GM21390 (cell line): ENCODE results near the gene CLHC1.
"Not testable (repeated sequence)": the region's sequence is repeated elsewhere in the genome, so short reads cannot be mapped to it uniquely, and the experiment has no call there.

Source experiments
- ATAC-seq: cut with Tn5 transposase; IDR thresholded peaks from one replicate; pipeline ENCODE4 v1.9.1; 2021; ENCODE audit not compliant: unreplicated experiment

The CLHC1 gene

DNA sequence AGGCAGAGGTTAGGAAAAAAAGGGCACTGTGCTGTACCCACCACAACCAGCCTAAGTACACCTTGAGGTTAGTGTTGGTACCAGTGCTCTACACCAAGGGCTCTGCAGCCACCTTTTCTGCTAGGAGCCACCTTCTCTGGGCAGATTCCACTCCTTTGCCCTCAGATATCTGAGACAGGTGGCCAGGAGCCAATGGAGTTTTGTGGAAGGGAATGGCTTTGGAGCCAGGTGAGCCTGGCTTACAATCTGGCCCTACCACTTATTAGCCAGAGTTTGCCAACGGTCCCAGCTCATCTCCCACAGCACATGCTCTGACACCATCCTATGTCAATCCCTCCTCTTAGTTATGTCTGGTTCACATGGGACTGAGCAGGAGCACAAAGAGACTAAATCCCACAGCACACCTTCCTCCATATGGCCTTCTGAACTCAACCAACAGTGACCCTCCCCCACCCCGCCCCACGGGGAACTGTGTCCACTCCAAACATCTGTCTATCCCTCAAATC lies 77.5 kb downstream of the CLHC1 start:
- no peak for ATAC-seq

DNA sequence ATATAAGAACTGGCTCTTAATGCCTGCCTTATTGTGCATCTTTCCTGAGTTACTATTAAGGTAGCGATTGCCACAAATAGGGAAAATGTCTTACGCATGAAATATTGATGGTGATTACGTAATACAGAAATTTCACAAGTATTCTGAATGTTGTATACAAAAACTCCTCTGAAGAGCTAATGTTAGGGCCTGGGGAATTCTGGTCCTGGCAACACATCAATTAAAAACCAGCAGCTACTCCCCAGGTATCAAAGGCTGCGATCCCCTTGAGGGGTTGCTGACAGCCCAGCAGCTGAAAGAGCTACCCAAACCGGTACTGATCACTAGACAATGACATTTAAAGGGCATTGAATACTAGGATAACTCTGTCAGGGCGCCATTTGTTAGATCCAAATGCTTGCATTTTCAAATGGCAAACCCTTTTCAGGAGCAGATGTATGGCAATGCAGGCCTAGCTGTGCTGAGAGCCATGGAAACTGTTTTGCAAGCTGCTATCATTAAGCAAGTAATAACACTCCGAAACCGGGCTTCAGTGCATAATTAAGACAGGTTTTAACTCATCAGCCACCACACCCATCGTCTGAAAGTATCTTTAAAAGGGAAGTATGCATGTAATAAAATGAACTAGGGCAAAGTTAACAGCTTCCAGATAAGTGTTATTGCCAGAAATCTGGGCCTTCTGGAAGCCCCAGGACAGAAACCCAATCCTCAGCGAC lies 78.4 kb downstream of the CLHC1 start:
- peak; percentile 36 for ATAC-seq

DNA sequence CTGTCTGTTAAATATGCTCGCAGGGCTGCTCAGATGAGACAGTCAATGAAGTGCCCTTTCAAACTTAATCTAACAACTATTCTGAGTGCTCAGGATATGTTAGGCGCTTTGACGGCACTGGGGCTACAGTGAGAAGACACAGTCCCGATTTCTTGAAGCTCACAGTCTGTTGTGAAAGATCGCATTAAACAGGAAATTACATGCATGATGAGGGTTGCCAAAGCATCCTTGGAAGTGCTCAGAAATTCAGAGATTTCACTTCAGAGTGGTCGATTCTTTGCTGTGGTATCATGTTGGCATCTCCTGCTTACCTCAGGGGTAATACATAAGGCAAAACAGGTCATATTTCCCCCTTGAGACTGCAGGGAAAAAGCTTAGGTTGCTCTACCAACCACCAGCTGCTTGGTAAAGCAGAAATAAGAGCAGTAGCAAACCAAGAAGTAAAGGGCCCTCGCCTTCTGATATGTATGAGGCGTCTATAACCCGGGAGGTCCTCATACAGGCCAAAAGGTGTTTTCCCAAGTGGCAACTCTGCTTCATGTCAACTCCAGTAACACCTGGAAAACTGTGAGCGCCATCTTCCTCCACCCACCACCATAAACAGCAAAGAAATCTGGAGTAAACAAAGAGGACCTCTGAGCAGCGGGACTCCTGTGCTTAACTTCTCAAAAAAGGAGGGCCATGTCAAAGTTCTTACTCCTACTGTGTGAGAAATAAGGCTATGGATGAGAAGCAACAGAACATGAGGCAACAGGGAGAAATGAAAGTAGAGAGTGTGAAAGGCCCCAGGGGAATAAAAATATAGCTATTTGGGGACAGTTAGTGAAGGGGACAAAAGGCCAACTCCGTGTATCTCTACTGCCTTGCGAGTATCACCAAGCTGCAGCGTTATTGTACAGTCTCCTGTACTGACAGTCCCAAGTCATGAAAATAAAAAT lies 79.3 kb downstream of the CLHC1 start:
- ATAC-seq: no peak

DNA sequence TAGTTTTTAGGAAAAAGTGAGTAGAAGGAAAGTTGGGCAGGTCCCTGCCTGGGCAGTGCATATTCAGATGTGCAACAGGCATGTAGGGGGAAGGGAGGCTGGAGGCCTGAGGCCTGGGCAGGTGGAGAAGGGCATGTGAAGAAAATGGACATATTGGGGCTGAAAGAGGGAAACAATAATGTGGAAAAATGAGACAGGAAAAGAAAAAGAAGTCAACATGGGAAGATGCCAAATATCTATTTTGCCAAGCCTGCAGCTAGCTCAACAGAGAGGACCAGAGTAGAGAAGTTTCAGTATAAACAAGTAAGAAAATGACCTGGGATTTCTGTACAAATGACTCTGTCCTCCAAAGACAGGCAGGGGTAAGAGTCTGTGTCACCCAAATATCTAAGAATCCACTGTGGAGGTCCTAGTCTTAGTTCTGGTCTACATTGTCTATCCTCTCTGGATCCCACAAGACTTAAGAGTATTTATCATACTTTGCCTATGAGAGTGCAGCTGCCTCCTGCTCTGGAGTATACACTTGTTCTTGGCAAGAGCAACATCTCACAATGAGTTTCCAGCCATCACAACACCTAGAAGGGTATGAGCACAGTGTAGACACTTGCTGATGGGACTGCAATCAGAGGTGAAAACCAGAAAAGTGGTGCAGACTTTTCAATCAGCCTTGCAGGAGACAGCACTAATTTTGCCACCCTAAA lies 80.2 kb downstream of the CLHC1 start:
- no peak for ATAC-seq

DNA sequence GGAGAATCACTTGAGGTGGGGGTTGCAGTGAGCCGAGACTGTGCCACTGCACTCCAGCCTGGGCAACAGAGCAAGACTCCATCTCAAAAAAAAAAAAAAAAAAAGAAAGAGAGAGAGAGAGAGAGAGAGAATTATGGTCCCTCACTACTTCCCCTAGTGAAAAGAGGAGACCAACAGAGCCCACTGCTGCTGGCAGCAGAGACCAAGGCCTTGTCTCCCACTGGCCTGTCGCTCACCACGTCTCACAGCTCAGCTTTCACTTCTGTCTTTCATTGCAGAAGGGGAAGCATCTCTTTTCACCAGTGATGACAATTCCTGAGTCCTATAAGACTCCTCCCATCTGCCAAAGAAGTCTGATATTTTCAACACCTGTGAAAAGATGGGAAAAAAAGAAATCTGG lies 81.3 kb downstream of the CLHC1 start:
- peak; percentile 81 for ATAC-seq

DNA sequence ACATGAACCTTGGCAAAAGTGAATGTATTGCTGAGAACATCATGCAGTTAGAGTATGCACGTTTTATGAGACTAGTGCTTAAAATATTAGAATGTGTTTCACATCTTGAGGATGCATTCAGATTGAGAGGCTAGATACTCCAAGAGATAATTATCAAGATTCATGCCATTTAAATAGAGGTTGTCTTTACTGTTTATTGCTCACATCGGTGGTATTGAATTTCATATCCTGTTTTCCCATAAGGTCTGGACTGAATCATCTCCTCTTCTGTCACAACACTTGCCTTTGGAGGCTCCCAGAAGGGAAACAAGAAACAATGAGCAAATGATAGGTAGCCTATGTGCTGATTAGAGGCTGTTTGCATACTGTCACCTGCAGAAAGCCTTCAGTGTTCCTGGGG lies 83.8 kb downstream of the CLHC1 start:
- ATAC-seq: no peak

DNA sequence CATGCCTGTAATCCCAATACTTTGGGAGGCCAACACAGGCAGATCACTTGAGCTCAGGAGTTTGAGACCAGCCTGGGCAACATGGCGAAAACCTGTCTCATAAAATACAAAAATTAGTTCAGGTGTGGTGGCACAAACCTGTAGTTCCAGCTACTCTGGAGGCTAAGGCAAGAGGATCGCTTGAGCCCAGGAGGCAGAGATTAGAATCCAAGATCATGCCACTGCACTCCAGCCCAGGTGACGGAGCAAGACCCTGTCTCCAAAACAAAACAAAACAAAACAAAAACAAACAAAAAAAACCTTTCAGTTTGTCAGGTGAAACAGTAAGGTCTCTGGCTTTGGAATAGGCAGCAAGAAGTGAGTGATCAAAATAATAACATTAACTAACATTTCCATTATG lies 84.6 kb downstream of the CLHC1 start:
- ATAC-seq: no peak

DNA sequence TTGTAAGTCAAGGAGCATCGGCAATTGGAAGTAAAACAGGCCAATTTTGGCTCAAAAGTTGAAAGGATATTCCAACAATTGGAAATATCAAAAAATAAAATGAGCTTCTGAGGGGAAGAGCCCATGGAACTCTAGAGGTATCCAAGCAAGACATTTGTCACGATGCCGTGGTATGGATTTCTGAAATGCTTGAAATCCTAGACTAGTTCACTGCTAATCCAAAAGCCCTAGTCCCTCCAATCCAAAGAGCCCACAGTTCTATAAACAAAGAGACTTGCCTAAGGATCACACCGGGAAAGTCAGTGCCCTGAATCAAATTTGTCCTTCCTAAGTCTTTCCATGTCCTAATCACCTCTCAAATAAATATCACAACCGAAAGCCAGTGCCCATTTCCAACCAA lies 85.1 kb downstream of the CLHC1 start:
- no peak for ATAC-seq

DNA sequence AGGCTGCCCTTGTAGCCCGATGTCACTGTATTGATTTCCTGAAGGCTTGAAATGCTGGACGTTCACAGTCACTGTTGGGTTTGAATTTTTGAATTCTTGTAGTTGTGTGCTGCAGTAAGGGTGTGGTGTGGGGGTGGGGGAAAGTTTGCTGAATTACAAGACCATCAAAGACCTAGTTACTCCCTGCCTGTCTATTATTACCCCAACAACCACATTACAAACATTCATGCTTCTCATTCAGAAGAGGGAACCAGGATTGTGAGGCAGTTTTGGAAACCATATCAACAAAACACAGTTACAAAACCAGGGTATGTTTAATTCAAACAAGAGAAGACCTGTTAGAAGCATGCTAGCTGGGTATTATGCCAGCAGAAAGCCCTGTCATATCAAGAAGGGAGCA lies 85.8 kb downstream of the CLHC1 start:
- no peak for ATAC-seq

DNA sequence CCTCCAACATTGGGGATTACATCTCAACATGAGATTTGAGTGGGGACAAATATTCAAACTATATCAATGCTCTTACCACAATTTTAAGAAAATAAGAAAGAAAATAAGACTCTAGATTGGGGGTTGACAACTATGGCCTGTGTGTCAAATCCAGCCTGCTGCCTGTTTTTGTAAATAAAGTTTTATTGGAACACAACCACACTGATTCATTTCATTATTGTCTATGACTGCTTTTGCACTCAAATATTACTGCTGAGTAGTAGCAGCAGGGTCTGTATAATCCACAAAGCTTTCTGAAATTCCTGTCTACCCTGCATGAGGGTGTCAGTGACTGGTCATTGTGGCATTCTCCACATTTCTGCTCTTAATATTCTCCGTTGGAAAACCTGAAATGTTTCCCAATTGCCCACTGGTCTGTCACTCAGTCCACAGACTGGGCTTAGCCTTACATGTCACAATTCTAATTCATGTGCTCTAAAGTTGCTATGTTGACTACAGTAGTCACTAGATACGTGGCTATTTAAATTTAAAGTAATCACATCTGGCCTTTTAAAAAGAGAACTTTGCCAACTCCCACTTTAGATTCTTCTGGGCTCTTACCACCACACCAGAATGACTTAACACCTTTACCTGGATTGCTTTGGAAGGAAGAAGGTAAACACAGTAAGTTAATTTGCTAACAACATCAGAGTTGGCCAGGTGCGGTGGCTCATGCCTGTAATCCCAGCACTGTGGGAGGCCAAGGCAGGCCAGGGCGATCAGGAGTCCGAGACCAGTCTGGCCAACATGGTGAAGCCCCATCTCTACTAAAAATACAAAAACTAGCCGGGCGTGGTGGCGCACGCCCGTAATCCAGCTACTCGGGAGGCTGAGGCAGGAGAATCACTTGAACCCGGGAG lies 86.9 kb downstream of the CLHC1 start:
- no peak for ATAC-seq

DNA sequence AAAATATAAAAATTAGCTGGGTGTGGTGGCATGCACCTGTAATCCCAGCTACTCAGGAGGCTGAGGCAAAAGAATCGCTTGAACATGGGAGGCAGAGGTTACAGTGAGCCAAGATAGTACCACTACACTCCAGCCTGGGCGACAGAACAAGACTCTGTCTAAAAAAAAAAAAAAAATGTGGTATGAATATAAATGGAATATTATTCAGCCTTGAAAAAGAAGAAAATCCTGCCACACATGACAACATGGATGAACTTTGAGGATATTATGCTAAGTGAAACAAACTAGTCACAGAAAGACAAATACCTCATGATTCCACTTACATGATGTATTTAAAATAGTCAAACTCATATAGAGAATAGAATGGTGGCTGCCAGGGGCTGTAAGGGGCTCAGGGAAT lies 88.4 kb downstream of the CLHC1 start:
- not testable (repeated sequence) for ATAC-seq

DNA sequence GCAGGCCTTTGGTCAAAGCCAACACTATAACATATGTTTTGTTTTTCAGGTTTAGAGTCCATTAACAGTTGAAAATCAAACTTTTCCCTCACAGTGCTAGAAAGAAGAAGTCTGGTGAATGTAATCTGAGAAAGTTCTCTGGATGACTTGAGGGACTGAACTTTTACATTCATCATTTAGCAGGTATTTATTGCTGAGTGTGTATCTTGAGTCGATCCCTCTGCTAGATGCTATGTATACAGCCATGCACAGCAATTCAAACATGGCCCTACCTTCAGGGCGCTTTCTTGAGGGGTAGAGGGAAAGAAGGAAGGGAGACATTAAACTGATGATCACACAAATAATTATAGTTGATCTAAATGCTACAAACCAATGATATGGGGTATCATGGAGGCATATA lies 89.6 kb downstream of the CLHC1 start:
- ATAC-seq: no peak

DNA sequence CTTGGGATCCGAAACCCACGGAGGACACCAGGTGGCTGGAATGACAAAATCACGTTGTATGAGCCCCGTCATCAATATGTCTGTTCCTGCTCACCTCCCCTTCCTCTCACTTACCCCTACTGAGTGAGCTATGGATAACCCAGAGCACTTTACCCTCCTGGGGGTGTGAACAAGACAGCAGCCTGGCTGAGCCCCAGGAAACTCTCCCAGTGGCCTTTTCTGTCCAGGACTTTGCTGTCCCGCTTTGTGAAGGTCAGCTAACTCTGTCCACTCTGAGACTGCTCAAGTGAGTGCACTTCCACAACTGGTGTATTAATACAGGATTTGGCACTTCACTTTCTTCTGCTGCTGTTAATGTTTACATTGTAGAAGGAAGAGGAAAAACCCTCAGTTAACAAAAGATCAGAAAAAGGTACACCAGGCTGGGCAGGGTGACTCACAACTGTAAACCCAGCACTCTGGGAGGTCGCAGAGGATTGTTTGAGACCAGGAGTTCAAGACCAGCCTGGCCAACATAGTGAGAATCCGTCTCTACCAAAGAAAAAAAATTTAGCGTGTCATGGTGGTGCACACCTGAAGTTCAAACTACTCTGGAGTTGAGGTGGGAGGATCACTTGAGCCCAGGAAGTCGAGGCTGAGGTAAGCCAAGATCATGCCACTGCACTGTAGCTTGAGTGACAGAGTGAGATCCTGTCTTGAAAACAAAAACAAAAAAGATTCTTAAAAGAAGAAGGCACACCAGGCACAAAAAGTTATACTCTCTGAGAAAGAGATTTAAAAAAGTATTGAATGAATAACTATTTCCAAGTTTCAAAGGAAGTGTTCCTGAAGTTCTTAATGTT lies 90.3 kb downstream of the CLHC1 start:
- ATAC-seq: no peak

DNA sequence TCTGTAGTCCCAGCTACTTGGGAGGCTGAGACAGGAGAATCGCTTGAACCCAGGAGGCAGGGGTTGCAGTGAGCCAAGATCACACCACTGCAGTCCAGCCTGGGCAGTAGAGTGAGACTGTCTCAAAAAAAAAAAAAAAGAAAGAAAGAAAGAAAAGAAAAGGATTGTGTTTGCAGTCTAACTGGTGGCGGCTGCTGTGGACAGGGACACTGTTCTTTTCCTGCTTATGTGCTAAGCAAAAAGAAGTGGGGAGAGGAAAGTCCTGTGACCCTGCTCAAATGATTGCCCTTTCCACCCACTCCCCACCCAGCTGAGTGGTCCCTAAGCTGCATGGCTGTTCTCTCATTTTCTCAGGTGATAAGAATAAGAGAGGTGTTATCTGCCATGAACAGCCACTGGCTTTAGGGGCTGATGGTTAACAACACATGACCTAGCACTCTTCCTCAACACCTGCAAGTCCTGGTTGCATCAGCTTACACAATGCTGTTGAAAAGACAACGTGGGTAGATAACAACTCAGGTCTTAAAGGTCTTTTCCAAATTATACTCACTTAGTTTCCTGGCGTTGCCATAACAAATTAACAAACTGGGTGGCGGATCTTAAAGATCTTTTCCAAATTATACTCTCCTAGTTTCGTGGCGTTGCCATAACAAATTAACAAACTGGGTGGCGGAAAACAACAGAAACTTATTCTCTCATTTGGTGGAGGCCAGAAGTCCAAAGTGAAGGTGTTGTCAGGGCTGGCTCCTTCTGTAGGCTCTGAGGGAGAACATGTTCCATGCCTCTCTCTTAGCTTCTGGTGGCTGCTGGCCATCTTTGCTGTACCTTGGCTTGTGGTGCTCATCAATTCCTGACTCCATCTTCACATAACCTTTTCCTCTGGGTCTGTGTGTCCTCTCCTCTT lies 91.5 kb downstream of the CLHC1 start:
- ATAC-seq: no peak

DNA sequence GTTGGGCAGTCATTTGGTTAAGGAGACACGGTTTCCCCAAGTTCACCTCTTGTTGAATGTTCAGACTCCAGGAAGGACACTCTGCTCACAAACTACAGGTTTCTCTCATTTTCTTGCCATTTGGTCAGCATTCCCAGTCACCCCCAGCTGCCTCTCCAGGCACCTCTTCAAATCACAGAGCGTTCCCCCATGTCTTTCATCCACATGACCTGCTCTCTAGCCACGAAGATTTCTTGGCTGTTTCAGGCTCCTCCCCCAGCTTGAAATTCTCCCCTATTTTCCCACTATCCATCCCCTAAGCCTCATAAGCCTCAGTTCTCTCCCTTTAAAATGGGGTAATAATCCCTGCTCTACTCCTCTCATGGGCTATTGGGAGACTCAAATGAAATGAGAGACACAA lies 92.8 kb downstream of the CLHC1 start:
- ATAC-seq: no peak

DNA sequence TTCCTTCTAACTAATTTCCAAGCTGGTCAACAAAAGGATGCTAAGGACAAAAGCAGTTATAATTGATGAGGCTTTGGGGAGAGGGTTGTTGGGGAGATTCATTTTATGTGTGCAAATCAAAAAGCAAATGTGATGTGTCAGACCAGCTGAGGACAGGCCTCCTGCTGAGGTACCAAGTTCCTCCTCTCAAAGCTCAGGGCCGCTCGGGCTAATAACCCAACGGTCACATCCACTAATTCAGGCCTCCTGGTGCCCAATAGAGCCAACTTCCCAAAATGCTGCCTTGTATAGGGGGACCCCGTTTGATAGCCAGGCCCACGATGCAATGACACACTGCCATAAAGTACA lies 93.2 kb downstream of the CLHC1 start:
- no peak for ATAC-seq

DNA sequence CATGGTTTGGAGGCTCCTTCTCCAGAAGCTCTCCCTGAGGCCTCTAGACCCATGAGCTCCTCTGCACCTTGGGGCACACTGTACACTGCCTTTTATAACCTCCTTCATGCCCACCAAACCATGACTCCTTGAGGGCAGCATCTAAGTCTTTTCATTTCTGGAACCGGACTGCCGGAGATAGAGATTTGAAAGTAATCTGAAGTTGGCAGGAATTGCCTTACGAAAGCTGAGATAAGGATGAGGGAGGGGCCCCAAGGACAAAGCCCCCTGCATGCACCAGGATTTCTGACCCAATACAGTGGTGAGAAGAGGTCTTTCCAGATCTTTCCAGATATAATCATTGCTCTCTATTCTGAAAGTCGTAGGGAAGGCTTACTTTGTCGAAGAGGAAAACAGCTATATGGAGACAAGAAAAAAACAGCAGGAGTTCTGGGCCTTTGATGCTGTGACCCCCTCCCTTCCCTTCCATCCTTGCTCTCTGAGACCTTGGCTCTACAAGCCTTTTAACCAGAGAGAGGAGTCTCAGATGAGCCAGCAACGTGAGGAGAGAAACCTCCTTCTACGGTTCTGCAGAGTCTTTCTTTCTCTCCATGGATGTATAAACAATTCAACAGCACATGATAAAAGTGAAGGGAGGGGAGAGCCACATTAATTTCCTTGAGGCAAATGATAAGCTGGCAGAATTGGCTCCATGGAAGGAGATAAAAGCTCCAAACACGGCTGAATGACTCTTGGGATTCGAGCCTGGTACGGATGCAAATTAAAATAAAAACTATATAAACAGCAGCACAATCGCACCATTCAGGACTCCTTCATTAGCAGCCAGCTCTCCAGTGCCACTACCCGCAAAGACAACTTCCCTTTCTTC lies 93.8 kb downstream of the CLHC1 start:
- ATAC-seq: no peak
